Neural crest cell (in vitro differentiated cells): ENCODE data around the gene PHLDA3. TPM values are rescaled to one million over a fixed set of nuclear protein-coding genes. Genes with fewer than 3 reads are reported as not detected.

Source experiments
- DNase-seq: peaks from one replicate; pipeline ENCODE4 v3.0.0; 2021; ENCODE audit warnings: low read depth, mixed read lengths, low spot score
- H3K27ac Mint-ChIP-seq: one replicate; pipeline ENCODE4 v1.8.0; 2021; ENCODE audit warnings: mild to moderate bottlenecking, mixed read lengths; ENCODE audit not compliant: unreplicated experiment
- H3K27me3 Mint-ChIP-seq: 2 replicates; pipeline ENCODE4 v1.8.0; 2021; ENCODE audit warnings: low read depth, mild to moderate bottlenecking, mixed read lengths
- H3K36me3 Mint-ChIP-seq: 2 replicates; pipeline ENCODE4 v1.8.0; 2021; ENCODE audit warnings: low read depth, mild to moderate bottlenecking, mixed read lengths
- H3K4me1 Mint-ChIP-seq: 2 replicates; pipeline ENCODE4 v1.8.0; 2021; ENCODE audit warnings: mixed read lengths
- H3K4me3 Mint-ChIP-seq: one replicate; pipeline ENCODE4 v1.8.0; 2021; ENCODE audit warnings: mild to moderate bottlenecking, mixed read lengths
- H3K9me3 Mint-ChIP-seq: 2 replicates; pipeline ENCODE4 v1.8.0; 2021; ENCODE audit warnings: mixed read lengths
- CTCF ChIP-seq: fragments of 200-600 bp; sonication (generic); conservative IDR thresholded peaks from 2 replicates; pipeline ENCODE4 v1.5.0; 2021; ENCODE audit warnings: antibody characterized with exemption, mild to moderate bottlenecking
- total RNA-seq: library from RNA; stranded (reverse); gene quantifications from 2 replicates; pipeline ENCODE4 v1.2.1, GENCODE V29; 2021

Gene PHLDA3
- total RNA-seq, 1 donor from 2014 or later = 10.7 TPM

- Mint-ChIP-seq H3K9me3 (peaks cover 7% of the 10 kb centered on the region), H3K27me3 (no peaks in the 10 kb centered on the region), H3K36me3 (no peaks in the 10 kb centered on the region), H3K4me3 (no peak overlapping the region), H3K4me1 (peaks cover 14% of the 10 kb centered on the region), H3K27ac (no peak overlapping the region)
- no peak for DNase-seq
- no peak for TF ChIP-seq CTCF
These were observed 25.2 kb downstream of the PHLDA3 start for GRCh38 chr1:201443747-201444146.

DNA sequence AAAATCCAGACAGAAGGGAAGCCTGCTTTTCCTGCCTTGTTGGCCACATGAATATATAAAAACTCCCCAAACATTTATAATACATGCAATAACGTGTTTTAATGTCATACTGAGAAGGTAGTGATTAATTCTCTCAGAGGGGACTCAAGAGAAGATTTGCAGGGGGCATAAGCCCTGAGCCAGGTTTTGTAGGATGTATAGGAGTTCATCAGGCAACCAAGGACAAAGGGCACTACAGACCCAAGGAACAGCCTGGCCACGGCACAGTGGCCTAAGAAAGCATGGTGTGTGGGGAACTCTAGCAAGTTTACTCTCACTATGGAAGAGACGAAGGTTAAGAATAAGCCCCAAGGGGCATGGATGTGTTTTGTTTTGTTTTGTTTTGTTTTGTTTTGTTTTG is 32.0 kb downstream of the PHLDA3 start:
- H3K4me3 Mint-ChIP-seq = no peak overlapping the region
- no peak for DNase-seq

GRCh38 chr1:201436393-201436792 is 32.6 kb downstream of the PHLDA3 start:
- H3K27ac Mint-ChIP-seq = no peak overlapping the region
- peaks cover 20% of the 10 kb centered on the region for H3K4me1 Mint-ChIP-seq
- H3K36me3 Mint-ChIP-seq = peaks cover 2% of the 10 kb centered on the region
- DNase-seq = no peak
- H3K9me3 Mint-ChIP-seq = peaks cover 9% of the 10 kb centered on the region
- H3K27me3 Mint-ChIP-seq = peaks cover 5% of the 10 kb centered on the region
- no peak for TF ChIP-seq CTCF
- H3K4me3 Mint-ChIP-seq = no peak overlapping the region

More for the DNA sequence above, 32.0 kb downstream of the PHLDA3 start:
- H3K4me1 Mint-ChIP-seq = peaks cover 18% of the 10 kb centered on the region
- TF ChIP-seq CTCF = no peak
- H3K36me3 Mint-ChIP-seq = peaks cover 2% of the 10 kb centered on the region
- H3K27me3 Mint-ChIP-seq = peaks cover 5% of the 10 kb centered on the region
- H3K27ac Mint-ChIP-seq = no peak overlapping the region
- peaks cover 10% of the 10 kb centered on the region for H3K9me3 Mint-ChIP-seq

GRCh38 chr1:201434266-201434665 is 34.7 kb downstream of the PHLDA3 start:
- DNase-seq = no peak
- no peak for TF ChIP-seq CTCF
- peaks cover 3% of the 10 kb centered on the region for H3K9me3 Mint-ChIP-seq
- H3K27me3 Mint-ChIP-seq = peaks cover 5% of the 10 kb centered on the region
- H3K4me1 Mint-ChIP-seq = peaks cover 24% of the 10 kb centered on the region
- H3K36me3 Mint-ChIP-seq = peaks cover 2% of the 10 kb centered on the region
- H3K27ac Mint-ChIP-seq = no peak overlapping the region
- H3K4me3 Mint-ChIP-seq = no peak overlapping the region

DNA sequence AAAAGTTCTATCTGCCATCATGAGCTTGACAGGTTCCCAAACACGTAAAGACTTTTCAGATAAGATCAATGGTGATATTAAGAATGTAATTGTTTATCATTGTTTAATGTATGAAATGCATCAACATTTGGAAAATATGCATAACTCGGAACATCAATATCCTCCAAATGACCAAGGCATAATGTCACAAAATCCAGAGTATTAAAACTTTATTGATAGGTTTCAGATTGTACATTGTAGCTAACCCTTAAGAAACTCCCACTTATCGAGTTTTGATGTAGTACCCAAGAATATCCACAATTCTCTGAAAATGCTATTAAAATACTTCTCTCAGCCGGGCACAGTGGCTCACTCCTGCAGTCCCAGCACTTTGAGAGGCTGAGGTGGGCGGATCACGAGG is 35.4 kb downstream of the PHLDA3 start:
- H3K27ac Mint-ChIP-seq = no peak overlapping the region
- no peak for TF ChIP-seq CTCF
- no peak overlapping the region for H3K4me3 Mint-ChIP-seq
- H3K4me1 Mint-ChIP-seq = peaks cover 24% of the 10 kb centered on the region
- DNase-seq = no peak
- peaks cover 2% of the 10 kb centered on the region for H3K36me3 Mint-ChIP-seq
- H3K27me3 Mint-ChIP-seq = peaks cover 5% of the 10 kb centered on the region
- peaks cover 3% of the 10 kb centered on the region for H3K9me3 Mint-ChIP-seq

- no peak for TF ChIP-seq CTCF
- Mint-ChIP-seq H3K27ac (peak overlapping the region; percentile 43), H3K9me3 (peaks cover 1% of the 10 kb centered on the region), H3K27me3 (peaks cover 3% of the 10 kb centered on the region), H3K4me3 (no peak overlapping the region), H3K4me1 (peaks cover 11% of the 10 kb centered on the region), H3K36me3 (peaks cover 2% of the 10 kb centered on the region)
- DNase-seq = no peak
These were observed 38.2 kb downstream of the PHLDA3 start for GRCh38 chr1:201430776-201431175.
